Activated CD4-positive, alpha-beta memory T cell treated with anti-CD3 and anti-CD28 coated beads for 36 hours (primary cell): Measurements from ENCODE around the gene ZNF587. TPM values are rescaled to one million over a fixed set of nuclear protein-coding genes. Genes with fewer than 3 reads are reported as not detected.
"Not testable (repeated sequence)": the region's sequence is repeated elsewhere in the genome, so short reads cannot be mapped to it uniquely, and the experiment has no call there.

Source experiments
- CTCF ChIA-PET: fragments of 350-600 bp; sonication (Branson Sonifier 250); formaldehyde crosslinking; loops from one replicate; lab custom pipeline; 2021; ENCODE audit warnings: antibody characterized with exemption, inconsistent platforms; lab: Charles Lee
- POLR2A ChIA-PET: fragments of 350-600 bp; sonication (Branson Sonifier 250); formaldehyde crosslinking; loops from one replicate; lab custom pipeline; 2021; ENCODE audit warnings: antibody characterized with exemption; lab: Charles Lee
- DNase-seq: peaks from one replicate; pipeline ENCODE4 v3.0.0-alpha.2; 2020
- H3K27ac Mint-ChIP-seq: one replicate; pipeline ENCODE4 v1.8.0; 2021; ENCODE audit warnings: mixed read lengths
- H3K27me3 Mint-ChIP-seq: one replicate; pipeline ENCODE4 v1.8.0; 2021; ENCODE audit warnings: mixed read lengths
- H3K36me3 Mint-ChIP-seq: one replicate; pipeline ENCODE4 v1.8.0; 2021; ENCODE audit warnings: mixed read lengths
- H3K4me1 Mint-ChIP-seq: one replicate; pipeline ENCODE4 v1.8.0; 2021; ENCODE audit warnings: low read depth, mixed read lengths
- H3K4me3 Mint-ChIP-seq: one replicate; pipeline ENCODE4 v1.8.0; 2021; ENCODE audit warnings: mild to moderate bottlenecking, mixed read lengths
- H3K9me3 Mint-ChIP-seq: one replicate; pipeline ENCODE4 v1.8.0; 2021; ENCODE audit warnings: mixed read lengths
- intact Hi-C: fragments of 100-400 bp; cut with micrococcal nuclease; formaldehyde crosslinking; loops from one replicate; pipeline ENCODE4 v1.15.1; 2023
- total RNA-seq, 2 experiments: library from RNA; stranded (reverse); gene quantifications; one replicate each; pipeline ENCODE4 v1.2.3, GENCODE V29; 2021

Gene ZNF587
- 10 to 100 TPM; 20.9 to 23.9 TPM for total RNA-seq

- Mint-ChIP-seq H3K27ac (peak within 1 kb of the TSS; percentile 90), H3K4me3 (peak within 1 kb of the TSS; percentile 89), H3K4me1 (peaks cover 19% of the 10 kb centered on the region), H3K9me3 (peaks cover 10% of the 10 kb centered on the region), H3K36me3 (peaks cover 51% of the 10 kb centered on the region)
- not testable (repeated sequence) for H3K27me3 Mint-ChIP-seq
- peak; percentile 85 for DNase-seq
- ChIA-PET POLR2A (interaction anchor here (0.6 to 1.6 kb wide), 4 partner anchors 30 to 154 kb away, joined by 3 to 5 read pairs (median 4); no protein-coding TSS in a partner anchor), CTCF (interaction anchor here (0.6 kb wide), 1 partner anchor 20 kb away, joined by 3 read pairs; the partner anchor contains the start of gene ZNF587B)
- intact Hi-C loops = loop anchor here (5.0 kb wide), 1 partner anchor 38 kb away; the partner anchor contains the start of gene ZNF552
These were observed at the start of gene ZNF587 for GRCh38 chr19:57849666-57850473. ZNF587 (plus strand) TSS chr19:57849859; CDS start chr19:57850039, 180 bp downstream.

- CTCF ChIA-PET = no interaction called here
- intact Hi-C loops = no loop called here
- no peak for DNase-seq
- no peaks in the 10 kb centered on the region for H3K27me3 Mint-ChIP-seq
- POLR2A ChIA-PET = interaction anchor here (0.6 kb wide), 1 partner anchor 81 kb away, joined by 3 read pairs; no protein-coding TSS in a partner anchor
- H3K27ac Mint-ChIP-seq = no peak overlapping the region
- H3K9me3 Mint-ChIP-seq = no peaks in the 10 kb centered on the region
- peaks cover 7% of the 10 kb centered on the region for H3K4me1 Mint-ChIP-seq
- H3K36me3 Mint-ChIP-seq = peaks cover 28% of the 10 kb centered on the region
- no peak overlapping the region for H3K4me3 Mint-ChIP-seq
These were observed 49.0 kb upstream of the ZNF587 start for GRCh38 chr19:57800696-57801095.

- ChIA-PET POLR2A (no interaction called here), CTCF (no interaction called here)
- H3K27me3 Mint-ChIP-seq = no peaks in the 10 kb centered on the region
- no peak for DNase-seq
- H3K4me3 Mint-ChIP-seq = no peak overlapping the region
- intact Hi-C loops = no loop called here
- peaks cover 27% of the 10 kb centered on the region for H3K36me3 Mint-ChIP-seq
- H3K9me3 Mint-ChIP-seq = no peaks in the 10 kb centered on the region
- no peak overlapping the region for H3K27ac Mint-ChIP-seq
- H3K4me1 Mint-ChIP-seq = peaks cover 7% of the 10 kb centered on the region
These were observed 47.4 kb upstream of the ZNF587 start for GRCh38 chr19:57802269-57802668.

- H3K27me3 Mint-ChIP-seq = no peaks in the 10 kb centered on the region
- CTCF ChIA-PET = no interaction called here
- H3K4me3 Mint-ChIP-seq = no peak overlapping the region
- POLR2A ChIA-PET = no interaction called here
- no peak for DNase-seq
- intact Hi-C loops = no loop called here
- peaks cover 7% of the 10 kb centered on the region for H3K4me1 Mint-ChIP-seq
- H3K9me3 Mint-ChIP-seq = no peaks in the 10 kb centered on the region
- peaks cover 34% of the 10 kb centered on the region for H3K36me3 Mint-ChIP-seq
- H3K27ac Mint-ChIP-seq = no peak overlapping the region
These were observed 46.4 kb upstream of the ZNF587 start for GRCh38 chr19:57803265-57803593.

- no peak overlapping the region for H3K27ac Mint-ChIP-seq
- H3K27me3 Mint-ChIP-seq = no peaks in the 10 kb centered on the region
- DNase-seq = no peak
- H3K4me3 Mint-ChIP-seq = peak overlapping the region; percentile 2
- CTCF ChIA-PET = no interaction called here
- no peaks in the 10 kb centered on the region for H3K9me3 Mint-ChIP-seq
- POLR2A ChIA-PET = no interaction called here
- peaks cover 38% of the 10 kb centered on the region for H3K36me3 Mint-ChIP-seq
- peaks cover 10% of the 10 kb centered on the region for H3K4me1 Mint-ChIP-seq
- intact Hi-C loops = no loop called here
These were observed 45.9 kb upstream of the ZNF587 start for GRCh38 chr19:57803594-57804325.

GRCh38 chr19:57807541-57807940 lies 42.1 kb upstream of the ZNF587 start:
- DNase-seq = no peak
- Mint-ChIP-seq H3K27me3 (no peaks in the 10 kb centered on the region), H3K4me3 (no peak overlapping the region), H3K9me3 (no peaks in the 10 kb centered on the region), H3K4me1 (peaks cover 18% of the 10 kb centered on the region), H3K36me3 (peaks cover 48% of the 10 kb centered on the region), H3K27ac (no peak overlapping the region)
- CTCF ChIA-PET = no interaction called here
- POLR2A ChIA-PET = no interaction called here
- intact Hi-C loops = no loop called here

GRCh38 chr19:57810410-57811295 lies 39.0 kb upstream of the ZNF587 start:
- H3K9me3 Mint-ChIP-seq, DNase-seq, CTCF ChIA-PET, H3K27ac Mint-ChIP-seq, H3K27me3 Mint-ChIP-seq, H3K4me3 Mint-ChIP-seq, POLR2A ChIA-PET: not testable (repeated sequence)
- intact Hi-C loops = loop anchor here (5.0 kb wide), 2 partner anchors 37 to 528 kb away; partner anchors contain the start of genes ZNF460 and ZNF587
- Mint-ChIP-seq H3K4me1 (peaks cover 34% of the 10 kb centered on the region), H3K36me3 (peaks cover 42% of the 10 kb centered on the region)

GRCh38 chr19:57812226-57812625 lies 37.4 kb upstream of the ZNF587 start:
- Mint-ChIP-seq H3K36me3 (peaks cover 32% of the 10 kb centered on the region), H3K27me3 (no peaks in the 10 kb centered on the region)

GRCh38 chr19:57812975-57813820 lies 36.5 kb upstream of the ZNF587 start:
- POLR2A ChIA-PET, H3K27me3 Mint-ChIP-seq, CTCF ChIA-PET, H3K9me3 Mint-ChIP-seq, DNase-seq: not testable (repeated sequence)
- Mint-ChIP-seq H3K36me3 (peaks cover 25% of the 10 kb centered on the region), H3K4me1 (peaks cover 34% of the 10 kb centered on the region), H3K4me3 (peak overlapping the region; percentile 91), H3K27ac (peak overlapping the region; percentile 61)
- intact Hi-C loops = loop anchor here (5.0 kb wide), 2 partner anchors 34 to 531 kb away; partner anchors contain the start of genes ZNF460 and ZNF587

More at GRCh38 chr19:57812226-57812625, 37.4 kb upstream of the ZNF587 start:
- intact Hi-C loops = loop anchor here (5.0 kb wide), 2 partner anchors 35 to 530 kb away; partner anchors contain the start of genes ZNF460 and ZNF587
- ChIA-PET POLR2A (no interaction called here), CTCF (no interaction called here)
- Mint-ChIP-seq H3K9me3 (no peaks in the 10 kb centered on the region), H3K4me3 (no peak overlapping the region), H3K27ac (peak overlapping the region; percentile 40), H3K4me1 (peaks cover 34% of the 10 kb centered on the region)
- DNase-seq = no peak

- CTCF ChIA-PET = no interaction called here
- intact Hi-C loops = loop anchor here (2.0 to 5.0 kb wide), 4 partner anchors 33 to 532 kb away; partner anchors contain the start of genes ZNF460, ZNF586, ZNF587 and ZNF776
- peak overlapping the region; percentile 91 for H3K4me3 Mint-ChIP-seq
- H3K4me1 Mint-ChIP-seq = peaks cover 36% of the 10 kb centered on the region
- DNase-seq = no peak
- peaks cover 20% of the 10 kb centered on the region for H3K36me3 Mint-ChIP-seq
- no peaks in the 10 kb centered on the region for H3K27me3 Mint-ChIP-seq
- H3K27ac Mint-ChIP-seq = peak overlapping the region; percentile 84
- POLR2A ChIA-PET = interaction anchor here (1.2 kb wide), 1 partner anchor 45 kb away, joined by 7 read pairs; the partner anchor contains the start of gene ZNF586
- no peaks in the 10 kb centered on the region for H3K9me3 Mint-ChIP-seq
These were observed 35.6 kb upstream of the ZNF587 start for GRCh38 chr19:57813919-57814504.
